ENCODE data around the gene SP140.

DNA sequence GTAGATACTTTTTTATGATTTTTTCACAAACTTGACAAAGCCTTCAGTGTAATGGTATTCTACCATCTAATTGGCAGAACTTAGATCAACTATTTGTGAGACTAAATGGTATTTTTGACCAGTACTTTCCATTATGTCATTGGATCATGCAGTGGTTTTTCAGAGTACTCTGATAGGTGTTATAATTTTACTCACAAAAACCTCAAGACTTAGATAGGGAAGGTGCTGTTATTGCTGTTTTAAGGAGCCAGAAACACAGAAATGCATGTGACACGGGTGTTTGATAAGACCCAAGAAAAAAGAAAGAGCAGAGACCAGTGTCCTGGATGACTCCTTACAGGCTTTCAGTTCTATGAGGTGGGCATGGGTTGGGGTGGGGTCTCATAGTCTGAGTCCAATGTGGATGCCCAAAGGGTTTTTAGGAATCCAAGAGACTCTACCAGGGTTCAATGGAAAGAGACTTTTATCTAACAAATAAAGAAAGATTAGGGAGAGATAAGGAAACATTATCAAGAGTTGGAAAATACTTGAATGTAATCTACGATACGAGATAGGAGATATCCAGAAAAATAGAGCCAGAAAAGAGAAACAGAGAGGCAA is 31.3 kb downstream of the SP140 start:
- TF ChIP-seq, protein P1, sequence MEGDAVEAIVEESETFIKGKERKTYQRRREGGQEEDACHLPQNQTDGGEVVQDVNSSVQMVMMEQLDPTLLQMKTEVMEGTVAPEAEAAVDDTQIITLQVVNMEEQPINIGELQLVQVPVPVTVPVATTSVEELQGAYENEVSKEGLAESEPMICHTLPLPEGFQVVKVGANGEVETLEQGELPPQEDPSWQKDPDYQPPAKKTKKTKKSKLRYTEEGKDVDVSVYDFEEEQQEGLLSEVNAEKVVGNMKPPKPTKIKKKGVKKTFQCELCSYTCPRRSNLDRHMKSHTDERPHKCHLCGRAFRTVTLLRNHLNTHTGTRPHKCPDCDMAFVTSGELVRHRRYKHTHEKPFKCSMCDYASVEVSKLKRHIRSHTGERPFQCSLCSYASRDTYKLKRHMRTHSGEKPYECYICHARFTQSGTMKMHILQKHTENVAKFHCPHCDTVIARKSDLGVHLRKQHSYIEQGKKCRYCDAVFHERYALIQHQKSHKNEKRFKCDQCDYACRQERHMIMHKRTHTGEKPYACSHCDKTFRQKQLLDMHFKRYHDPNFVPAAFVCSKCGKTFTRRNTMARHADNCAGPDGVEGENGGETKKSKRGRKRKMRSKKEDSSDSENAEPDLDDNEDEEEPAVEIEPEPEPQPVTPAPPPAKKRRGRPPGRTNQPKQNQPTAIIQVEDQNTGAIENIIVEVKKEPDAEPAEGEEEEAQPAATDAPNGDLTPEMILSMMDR (IDR thresholded peaks at IDR 0.05; ENCODE audit: control extremely low read depth in 1 of 3, insufficient read depth in 1 of 3, low read depth in 1 of 3, low read length in 3 of 3) = no peak
- TF ChIP-seq RXRA (IDR thresholded peaks at IDR 0.05; ENCODE audit: insufficient read depth, low read depth, low read length) = no peak
- TF ChIP-seq CEBPB (IDR thresholded peaks at IDR 0.05; ENCODE audit: low read depth, low read length) = no peak
- TF ChIP-seq SIN3A (conservative IDR thresholded peaks at IDR 0.05 in 1 of 2, IDR thresholded peaks at IDR 0.05 in 1 of 2; ENCODE audit: low read depth in 1 of 2, low read length in 2 of 2) = no peak
